Mesothelial cell of epicardium (in vitro differentiated cells): ENCODE results near the gene KCNA4. TPM values are rescaled to one million over a fixed set of nuclear protein-coding genes. Genes with fewer than 3 reads are reported as not detected.

Experiments used
- DNase-seq, 2 experiments: peaks; one replicate each; pipeline ENCODE4 v3.0.0; 2021; ENCODE audit warnings: low spot score in 2 of 2; ENCODE audit not compliant: unreplicated experiment in 2 of 2
- H3K27ac Mint-ChIP-seq: 2 replicates; pipeline ENCODE4 v1.8.0; 2021; ENCODE audit warnings: mixed read lengths
- H3K27me3 Mint-ChIP-seq: 2 replicates; pipeline ENCODE4 v1.8.0; 2021; ENCODE audit warnings: low read depth, mixed read lengths
- H3K36me3 Mint-ChIP-seq: 2 replicates; pipeline ENCODE4 v1.8.0; 2021; ENCODE audit warnings: mixed read lengths
- H3K4me1 Mint-ChIP-seq: 2 replicates; pipeline ENCODE4 v1.8.0; 2021; ENCODE audit warnings: mixed read lengths
- H3K4me3 Mint-ChIP-seq: 2 replicates; pipeline ENCODE4 v1.8.0; 2021; ENCODE audit warnings: mild to moderate bottlenecking, moderate library complexity, mixed read lengths
- H3K9me3 Mint-ChIP-seq: 2 replicates; pipeline ENCODE4 v1.8.0; 2021; ENCODE audit warnings: mixed read lengths
- CTCF ChIP-seq: fragments of 200-600 bp; sonication (generic); IDR thresholded peaks from one replicate; pipeline ENCODE4 v1.5.0; 2021; ENCODE audit warnings: antibody characterized with exemption; ENCODE audit not compliant: unreplicated experiment
- total RNA-seq: library from RNA; stranded (reverse); gene quantifications from 3 replicates; pipeline ENCODE4 v1.2.1, GENCODE V29; 2021

KCNA4 gene
- total RNA-seq: 4.3 to 4.6 TPM (median 4.5 TPM) in 3 replicates

- H3K27ac Mint-ChIP-seq: no peak within 1 kb of the TSS
- H3K4me1 Mint-ChIP-seq: peaks cover 8% of the 10 kb centered on the region
- DNase-seq: peak; percentile 48 to 69
- no peaks in the 10 kb centered on the region for H3K9me3 Mint-ChIP-seq
- peak within 1 kb of the TSS; percentile 57 for H3K4me3 Mint-ChIP-seq
- peaks cover 2% of the 10 kb centered on the region for H3K36me3 Mint-ChIP-seq
- H3K27me3 Mint-ChIP-seq: peaks cover 46% of the 10 kb centered on the region
- TF ChIP-seq CTCF: peak; percentile 51
Observed at GRCh38 chr11:30016588-30017363, at the start of gene KCNA4. Gene KCNA4 (minus strand): TSS chr11:30017030. CDS start chr11:30012678, 4,352 bp downstream.

DNA sequence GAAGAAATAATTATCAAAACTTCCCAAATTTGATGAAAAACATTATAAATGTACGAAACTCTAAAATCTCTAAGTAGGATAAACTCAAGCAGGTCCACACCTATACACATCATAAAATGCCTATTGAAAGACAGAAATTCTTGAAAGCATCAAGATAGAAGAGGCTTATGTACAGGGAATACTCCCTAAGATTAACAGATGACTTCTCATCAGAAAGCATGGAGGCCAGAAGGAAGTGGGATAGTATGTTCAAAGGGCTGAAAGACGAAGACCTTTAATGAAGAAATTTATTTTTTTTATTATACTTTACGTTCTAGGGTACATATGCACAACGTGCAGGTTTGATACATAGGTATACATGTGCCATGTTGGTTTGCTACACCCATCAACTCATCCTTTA lies 45.3 kb upstream of the KCNA4 start:
- Mint-ChIP-seq H3K27me3 (no peaks in the 10 kb centered on the region), H3K9me3 (peaks cover 43% of the 10 kb centered on the region), H3K36me3 (no peaks in the 10 kb centered on the region), H3K27ac (no peak overlapping the region), H3K4me3 (no peak overlapping the region), H3K4me1 (no peaks in the 10 kb centered on the region)
- no peak for TF ChIP-seq CTCF
- no peak for DNase-seq

DNA sequence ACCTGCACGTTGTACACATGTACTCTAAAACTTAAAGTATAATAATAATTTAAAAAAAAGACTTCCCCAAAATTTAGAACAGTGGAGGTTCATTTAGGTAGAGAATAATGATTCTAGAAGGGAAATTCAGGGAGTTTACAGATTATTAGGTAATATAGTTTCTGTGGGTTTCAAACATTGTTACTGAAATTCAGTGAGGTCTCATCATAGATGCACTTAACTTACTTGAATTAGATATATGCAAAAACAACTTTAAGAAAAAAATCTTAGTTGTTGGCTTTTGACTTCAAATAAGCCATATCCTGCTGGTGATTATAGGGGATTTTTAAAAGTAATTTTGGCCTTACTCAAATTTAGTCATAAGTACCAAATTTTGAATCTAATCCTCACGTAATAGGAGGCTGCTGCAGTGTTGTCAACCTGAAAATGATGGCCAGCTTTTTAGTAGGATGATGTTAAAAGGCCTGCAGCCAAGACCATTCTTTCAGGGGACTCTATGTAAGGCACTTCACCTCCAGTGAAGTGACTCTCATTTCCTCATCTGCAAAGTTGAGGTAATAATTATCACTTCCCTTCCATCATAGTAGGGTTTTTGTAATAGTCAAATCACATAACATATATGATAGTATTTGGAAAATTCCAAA lies 42.5 kb upstream of the KCNA4 start:
- no peak for TF ChIP-seq CTCF
- no peaks in the 10 kb centered on the region for H3K27me3 Mint-ChIP-seq
- no peak for DNase-seq
- no peaks in the 10 kb centered on the region for H3K4me1 Mint-ChIP-seq
- no peak overlapping the region for H3K4me3 Mint-ChIP-seq
- H3K36me3 Mint-ChIP-seq: no peaks in the 10 kb centered on the region
- H3K27ac Mint-ChIP-seq: no peak overlapping the region
- H3K9me3 Mint-ChIP-seq: peaks cover 32% of the 10 kb centered on the region

DNA sequence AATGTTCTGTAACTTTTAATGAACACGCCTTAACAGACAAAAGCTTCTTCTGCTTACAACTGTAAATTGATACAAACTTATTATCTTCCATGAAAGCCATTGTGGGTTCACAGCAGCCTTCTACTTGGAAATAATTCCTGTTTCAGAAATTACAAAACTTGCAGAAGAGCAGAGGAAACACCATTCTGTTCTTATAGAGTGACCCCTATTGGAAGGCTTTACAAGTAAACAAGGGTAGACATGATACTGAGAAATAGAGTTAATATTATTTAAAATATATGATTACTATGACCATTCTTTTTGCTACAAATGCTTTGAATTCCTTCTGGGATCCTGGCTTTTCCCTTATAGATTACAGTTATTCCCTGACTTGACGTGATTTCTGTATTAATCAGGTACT lies 32.4 kb upstream of the KCNA4 start:
- H3K4me3 Mint-ChIP-seq: no peak overlapping the region
- H3K4me1 Mint-ChIP-seq: peaks cover 11% of the 10 kb centered on the region
- no peak overlapping the region for H3K27ac Mint-ChIP-seq
- no peak for DNase-seq
- no peaks in the 10 kb centered on the region for H3K9me3 Mint-ChIP-seq
- no peak for TF ChIP-seq CTCF
- no peaks in the 10 kb centered on the region for H3K36me3 Mint-ChIP-seq
- peaks cover 15% of the 10 kb centered on the region for H3K27me3 Mint-ChIP-seq

DNA sequence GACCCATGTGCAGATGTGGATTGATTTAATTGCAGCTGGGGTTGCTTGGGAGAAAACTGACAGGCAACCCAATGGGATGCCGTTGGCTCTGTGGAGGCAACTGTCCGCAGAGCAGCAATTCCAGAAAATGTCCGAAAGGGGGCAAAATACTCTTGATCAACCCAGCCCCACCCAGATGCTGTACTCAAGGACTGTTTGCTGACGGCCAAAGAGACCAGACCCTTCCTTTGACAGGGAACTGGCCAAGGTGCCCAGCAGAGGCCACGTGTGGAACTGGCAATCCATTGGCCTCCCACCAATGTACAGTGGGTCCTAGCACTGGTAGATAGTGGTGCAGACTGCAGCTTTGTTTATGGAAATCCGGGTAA lies 29.7 kb upstream of the KCNA4 start:
- Mint-ChIP-seq H3K27ac (no peak overlapping the region), H3K27me3 (peaks cover 15% of the 10 kb centered on the region), H3K4me1 (peaks cover 11% of the 10 kb centered on the region), H3K36me3 (no peaks in the 10 kb centered on the region), H3K4me3 (no peak overlapping the region), H3K9me3 (no peaks in the 10 kb centered on the region)
- no peak for TF ChIP-seq CTCF
- DNase-seq: no peak
